Lung (tissue), 12 donors: Measurements from ENCODE around the gene JMJD1C. TPM values are rescaled to one million over a fixed set of nuclear protein-coding genes. Genes with fewer than 3 reads are reported as not detected.
A peak's percentile ranks its signal among the peaks of the same experiment; 100 is the strongest.

Source experiments
- ATAC-seq: fragments of 200-7000 bp; cut with Tn5 transposase; one replicate; pipeline ENCODE4 v1.9.1; 2020; ENCODE audit warnings: moderate number of reproducible peaks; ENCODE audit not compliant: insufficient read depth, low FRiP score
- DNase-seq, 3 donors: peaks; one replicate each; pipeline ENCODE4 v3.0.0-alpha.2; 2013 to 2017
- H3K27ac ChIP-seq, 2 donors: one replicate each; pipeline ENCODE4 v1.5.1; 2013; ENCODE audit warnings: mild to moderate bottlenecking in 2 of 2, moderate library complexity in 2 of 2, control low read depth in 1 of 2, inconsistent platforms in 1 of 2, low read depth in 1 of 2, low read length in 1 of 2
- H3K27me3 ChIP-seq, 3 donors: one replicate each; pipeline ENCODE4 v1.5.1; 2013; ENCODE audit warnings: low read length in 2 of 3; ENCODE audit not compliant: control insufficient read depth in 3 of 3, insufficient read depth in 3 of 3
- H3K36me3 ChIP-seq, 4 donors: one replicate each; pipeline ENCODE4 v1.5.1; 2013; ENCODE audit warnings: low read length in 4 of 4, mild to moderate bottlenecking in 1 of 4, moderate library complexity in 1 of 4; ENCODE audit not compliant: control insufficient read depth in 4 of 4, insufficient read depth in 4 of 4
- H3K4me1 ChIP-seq, 5 donors: one replicate each; pipeline ENCODE4 v1.5.1; 2013; ENCODE audit warnings: low read length in 5 of 5, mild to moderate bottlenecking in 2 of 5, moderate library complexity in 1 of 5; ENCODE audit not compliant: control insufficient read depth in 5 of 5, insufficient read depth in 5 of 5
- H3K4me3 ChIP-seq: one replicate; pipeline ENCODE4 v1.5.1; 2013; ENCODE audit warnings: mild to moderate bottlenecking, control low read depth, moderate library complexity
- H3K9ac ChIP-seq, 2 donors: one replicate each; pipeline ENCODE4 v1.5.1; 2013; ENCODE audit warnings: low read length in 2 of 2, control low read depth in 1 of 2; ENCODE audit not compliant: insufficient read depth in 1 of 2
- H3K9me3 ChIP-seq, 4 donors: one replicate each; pipeline ENCODE4 v1.5.1; 2013; ENCODE audit warnings: low read length in 3 of 4, mild to moderate bottlenecking in 1 of 4, moderate library complexity in 1 of 4; ENCODE audit not compliant: control insufficient read depth in 4 of 4, insufficient read depth in 3 of 4
- WGBS, 2 donors: extraction: QIAGEN DNeasy Blood & Tissue Kit; methylation state at CpG; one replicate each; pipeline ENCODE4 v1.1.7; 2013; 5-methylcytosine and 5-hydroxymethylcytosine counted together
- polyA plus RNA-seq, 2 donors: library from polyadenylated mRNA; stranded (reverse); fragments of 200-250 nt; gene quantifications; one replicate each; pipeline ENCODE4 v1.2.1, GENCODE V29; 2013
- total RNA-seq, 2 donors: library from RNA; depleted of rRNA in 1 of 2; stranded (reverse); fragments of >200 nt in 1 of 2; gene quantifications; one replicate each; pipeline ENCODE4 v1.2.1, GENCODE V29; 2014 to 2021
- TF ChIP-seq, protein P1 (sequence below): IDR thresholded peaks from 2 replicates; pipeline ENCODE4 v1.5.1; 2012; ENCODE audit warnings: mild to moderate bottlenecking; ENCODE audit errors: control extremely low read depth, extremely low read depth
- donor health status: control.
- donor health status: control.
- donor health status: Bipolar disorder and iron deficiency.
- donor health status: healthy.
- donor health status: DM: yes; HTN: yes; CAD: no.

Gene JMJD1C
- total and polyA plus RNA-seq, 4 donors, result 30.5 to 233 (median 71.2) TPM

DNA sequence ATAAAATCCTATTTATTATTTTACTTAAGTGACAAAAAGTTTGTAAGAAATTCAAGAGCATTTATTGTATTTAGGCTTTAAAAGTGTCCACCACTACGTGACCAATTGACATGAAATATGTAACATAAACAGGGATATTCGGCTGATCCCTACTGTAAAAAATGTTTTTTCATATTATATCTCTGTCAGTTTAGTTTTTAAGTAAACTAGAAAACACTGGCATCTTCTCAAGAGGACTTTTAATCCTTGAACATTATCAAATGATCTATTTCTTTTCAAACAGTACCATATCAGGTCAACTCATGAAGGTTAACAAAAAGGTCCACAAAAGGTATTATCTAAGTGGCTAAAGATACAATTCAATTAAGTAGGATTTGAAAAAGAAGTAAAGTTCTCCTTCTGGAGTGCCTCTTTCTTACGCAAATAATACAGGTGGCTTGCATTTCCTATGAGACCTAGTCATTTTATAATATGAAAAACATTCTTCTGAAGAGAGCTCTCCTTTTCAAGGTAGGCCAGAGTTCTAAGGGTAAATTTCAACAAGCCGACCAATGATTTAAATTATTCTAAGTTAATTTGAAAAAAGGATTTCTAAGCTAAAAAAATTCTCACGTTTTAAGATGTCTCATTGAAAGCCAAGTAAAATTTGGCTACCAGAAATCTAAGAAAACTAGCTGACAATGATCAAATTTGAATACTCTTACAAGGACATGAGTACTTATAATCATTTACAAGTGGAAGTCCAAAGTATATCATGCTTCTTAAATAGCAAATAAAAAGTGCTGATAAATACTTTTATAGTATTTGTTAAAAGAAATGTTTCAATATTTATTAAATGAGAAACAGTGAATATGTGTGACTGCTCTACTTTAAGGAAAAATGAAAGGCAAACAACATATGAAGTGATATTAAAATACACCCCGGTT, 199.1 kb downstream of the JMJD1C start:
- Histone ChIP-seq H3K36me3 (peaks cover 0 to 2% (median 0%) of the 10 kb centered on the region in 4 donors), H3K4me3 (no peak overlapping the region), H3K27me3 (no peaks in the 10 kb centered on the region), H3K9ac (peak overlapping the region; percentile 41 to 99), H3K9me3 (no peaks in the 10 kb centered on the region), H3K27ac (peak overlapping the region in 1 of 2 donors; percentile 77), H3K4me1 (peaks cover 1 to 21% (median 6%) of the 10 kb centered on the region in 5 donors)
- 1 to 2% methylated on average over 6 of the region's 6 CpGs for WGBS, 2 donors
- DNase-seq (peak in 2 of 3 donors; percentile 45 to 73), ATAC-seq (no peak)
- TF ChIP-seq, protein P1, sequence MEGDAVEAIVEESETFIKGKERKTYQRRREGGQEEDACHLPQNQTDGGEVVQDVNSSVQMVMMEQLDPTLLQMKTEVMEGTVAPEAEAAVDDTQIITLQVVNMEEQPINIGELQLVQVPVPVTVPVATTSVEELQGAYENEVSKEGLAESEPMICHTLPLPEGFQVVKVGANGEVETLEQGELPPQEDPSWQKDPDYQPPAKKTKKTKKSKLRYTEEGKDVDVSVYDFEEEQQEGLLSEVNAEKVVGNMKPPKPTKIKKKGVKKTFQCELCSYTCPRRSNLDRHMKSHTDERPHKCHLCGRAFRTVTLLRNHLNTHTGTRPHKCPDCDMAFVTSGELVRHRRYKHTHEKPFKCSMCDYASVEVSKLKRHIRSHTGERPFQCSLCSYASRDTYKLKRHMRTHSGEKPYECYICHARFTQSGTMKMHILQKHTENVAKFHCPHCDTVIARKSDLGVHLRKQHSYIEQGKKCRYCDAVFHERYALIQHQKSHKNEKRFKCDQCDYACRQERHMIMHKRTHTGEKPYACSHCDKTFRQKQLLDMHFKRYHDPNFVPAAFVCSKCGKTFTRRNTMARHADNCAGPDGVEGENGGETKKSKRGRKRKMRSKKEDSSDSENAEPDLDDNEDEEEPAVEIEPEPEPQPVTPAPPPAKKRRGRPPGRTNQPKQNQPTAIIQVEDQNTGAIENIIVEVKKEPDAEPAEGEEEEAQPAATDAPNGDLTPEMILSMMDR, result no peak

DNA sequence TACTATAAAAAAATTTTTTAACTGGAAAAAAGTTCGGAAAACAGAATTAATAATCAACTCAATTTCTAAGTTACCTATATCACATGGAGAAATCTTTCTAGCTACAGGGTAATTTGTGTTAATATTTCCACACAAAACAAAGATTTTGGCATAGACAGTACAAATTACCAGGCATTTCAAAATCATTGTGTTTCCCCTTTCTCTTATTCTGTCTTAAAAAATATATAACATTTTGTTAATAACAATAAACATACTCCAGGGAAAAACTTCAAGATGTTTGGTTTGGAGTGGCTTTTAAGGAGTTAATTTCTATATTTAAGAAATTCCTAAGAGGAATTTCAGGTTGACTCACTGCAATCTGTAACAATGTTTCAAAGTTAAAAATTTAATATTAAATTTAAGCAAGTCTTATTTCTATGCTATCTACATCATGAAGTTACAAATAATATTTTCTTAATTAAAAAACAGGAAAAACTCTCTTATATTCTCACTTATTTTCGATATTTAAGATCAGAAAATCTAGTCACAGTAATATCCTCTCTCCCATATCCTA, 200.0 kb downstream of the JMJD1C start:
- ATAC-seq, result no peak
- whole genome bisulfite sequencing, 2 donors, result 6 to 7% methylated on average over 2 of the region's 2 CpGs

DNA sequence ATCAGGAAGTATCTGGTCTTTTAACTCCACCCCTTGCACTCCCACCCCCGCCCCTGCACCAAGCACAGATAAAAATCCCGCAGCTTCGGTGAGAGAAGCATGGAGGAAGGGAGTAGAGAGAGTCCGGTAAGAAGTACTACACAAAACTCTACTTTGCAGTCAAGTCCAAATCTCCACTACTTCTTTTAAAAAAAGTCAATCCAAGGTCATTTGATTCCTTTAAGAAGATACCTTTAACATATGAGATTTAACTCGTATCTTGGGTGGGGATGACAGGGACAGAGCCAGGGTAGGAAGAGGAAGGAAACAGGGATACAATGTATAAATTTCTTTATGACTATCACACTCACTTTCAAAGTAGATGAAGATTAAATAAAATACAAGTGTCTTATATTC, 200.6 kb downstream of the JMJD1C start:
- H3K4me1 ChIP-seq, result peaks cover 1 to 21% (median 6%) of the 10 kb centered on the region in 5 donors
- 2% methylated on average over 5 of the region's 5 CpGs for WGBS, 2 donors
- ATAC-seq (no peak), DNase-seq (peak; percentile 55 to 77 (median 71))
- peak overlapping the region in 1 of 2 donors; percentile 72 for H3K9ac ChIP-seq
- TF ChIP-seq, protein P1, result no peak
- no peaks in the 10 kb centered on the region for H3K27me3 ChIP-seq
- no peaks in the 10 kb centered on the region for H3K9me3 ChIP-seq
- peak overlapping the region in 1 of 2 donors; percentile 85 for H3K27ac ChIP-seq
- peaks cover 0 to 2% (median under 1%) of the 10 kb centered on the region in 4 donors for H3K36me3 ChIP-seq
- H3K4me3 ChIP-seq, result no peak overlapping the region

More for the DNA sequence above, 200.0 kb downstream of the JMJD1C start:
- Histone ChIP-seq H3K4me1 (peaks cover 1 to 21% (median 6%) of the 10 kb centered on the region in 5 donors), H3K36me3 (peaks cover 0 to 2% (median 0%) of the 10 kb centered on the region in 4 donors), H3K9ac (peak overlapping the region in 1 of 2 donors; percentile 99), H3K4me3 (no peak overlapping the region), H3K9me3 (no peaks in the 10 kb centered on the region), H3K27ac (no peak overlapping the region), H3K27me3 (no peaks in the 10 kb centered on the region)
- peak in 1 of 3 donors; percentile 57 for DNase-seq
- TF ChIP-seq, protein P1, result no peak
